ENCODE results near the gene BIRC2.

DNA sequence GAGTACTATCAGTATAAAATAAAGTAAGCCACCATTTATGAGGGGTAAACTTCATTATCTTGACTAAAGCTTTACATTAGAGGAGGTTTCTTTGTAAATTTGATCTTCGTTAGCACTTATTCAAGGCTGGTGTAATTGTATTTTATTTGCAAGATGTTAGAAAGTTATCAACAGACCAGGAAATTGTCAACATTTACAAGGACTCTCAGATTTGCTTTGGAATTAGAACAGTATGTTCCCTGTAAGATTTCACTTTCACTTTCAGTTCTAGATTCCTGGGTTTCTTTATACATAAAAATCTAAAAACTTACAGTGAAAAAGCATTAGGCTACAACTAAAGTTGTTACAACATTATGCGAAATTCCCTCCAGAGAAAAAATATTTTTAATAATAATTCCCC lies 34.3 kb upstream of the BIRC2 start:
- TF ChIP-seq POLR2A (IDR thresholded peaks at IDR 0.05; ENCODE audit: low read depth, low read length) (no peak), EP300 (IDR thresholded peaks at IDR 0.05; ENCODE audit: borderline replicate concordance in 1 of 2, control insufficient read depth in 1 of 2, low read depth in 2 of 2, low read length in 2 of 2) (no peak), CEBPB (IDR thresholded peaks at IDR 0.05; ENCODE audit: borderline replicate concordance in 1 of 2, low read depth in 2 of 2, low read length in 2 of 2) (no peak), HCFC1 (IDR thresholded peaks at IDR 0.05; ENCODE audit: low read length) (no peak), TARDBP (IDR thresholded peaks at IDR 0.05; ENCODE audit: borderline replicate concordance) (no peak), SUZ12 (IDR thresholded peaks at IDR 0.05; ENCODE audit: unreplicated experiment) (no peak), HDGF (IDR thresholded peaks at IDR 0.05) (no peak), NFIC (IDR thresholded peaks at IDR 0.05; ENCODE audit: low read depth, low read length) (no peak)
- TF ChIP-seq, protein P1, sequence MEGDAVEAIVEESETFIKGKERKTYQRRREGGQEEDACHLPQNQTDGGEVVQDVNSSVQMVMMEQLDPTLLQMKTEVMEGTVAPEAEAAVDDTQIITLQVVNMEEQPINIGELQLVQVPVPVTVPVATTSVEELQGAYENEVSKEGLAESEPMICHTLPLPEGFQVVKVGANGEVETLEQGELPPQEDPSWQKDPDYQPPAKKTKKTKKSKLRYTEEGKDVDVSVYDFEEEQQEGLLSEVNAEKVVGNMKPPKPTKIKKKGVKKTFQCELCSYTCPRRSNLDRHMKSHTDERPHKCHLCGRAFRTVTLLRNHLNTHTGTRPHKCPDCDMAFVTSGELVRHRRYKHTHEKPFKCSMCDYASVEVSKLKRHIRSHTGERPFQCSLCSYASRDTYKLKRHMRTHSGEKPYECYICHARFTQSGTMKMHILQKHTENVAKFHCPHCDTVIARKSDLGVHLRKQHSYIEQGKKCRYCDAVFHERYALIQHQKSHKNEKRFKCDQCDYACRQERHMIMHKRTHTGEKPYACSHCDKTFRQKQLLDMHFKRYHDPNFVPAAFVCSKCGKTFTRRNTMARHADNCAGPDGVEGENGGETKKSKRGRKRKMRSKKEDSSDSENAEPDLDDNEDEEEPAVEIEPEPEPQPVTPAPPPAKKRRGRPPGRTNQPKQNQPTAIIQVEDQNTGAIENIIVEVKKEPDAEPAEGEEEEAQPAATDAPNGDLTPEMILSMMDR (IDR thresholded peaks at IDR 0.05 in 2 of 3, conservative IDR thresholded peaks at IDR 0.05 in 1 of 3; ENCODE audit: control insufficient read depth in 2 of 3, extremely low read depth in 1 of 3, insufficient read depth in 1 of 3, low read depth in 3 of 3, low read length in 3 of 3): no peak

Measured in GM12878 (cell line).